Upper lobe of left lung (tissue), 4 donors: ENCODE measurements around the gene IQCB1.

Experiments
- CTCF ChIP-seq, 6 experiments: fragments of 450-650 bp in 4 of 6; fragments of 200-600 bp in 2 of 6; sonication (generic) in 2 of 6; IDR thresholded peaks; one replicate each; pipeline ENCODE4 v1.5.1; 2016 to 2019; ENCODE audit warnings: antibody characterized with exemption in 6 of 6
- EP300 ChIP-seq, 4 donors: sonication (generic); formaldehyde crosslinking; IDR thresholded peaks; one replicate each; pipeline ENCODE4 v1.5.1; 2017; ENCODE audit warnings: antibody characterized with exemption in 4 of 4, control low read depth in 2 of 4
- POLR2A ChIP-seq, 4 donors: fragments of 450-650 bp; IDR thresholded peaks; one replicate each; pipeline ENCODE4 v1.5.1; 2016 to 2017; ENCODE audit warnings: antibody characterized with exemption in 4 of 4, mild to moderate bottlenecking in 2 of 4
- POLR2AphosphoS5 ChIP-seq, 2 donors: sonication (generic); formaldehyde crosslinking; IDR thresholded peaks; one replicate each; pipeline ENCODE4 v1.5.1; 2017; ENCODE audit warnings: antibody characterized with exemption in 2 of 2

GRCh38 chr3:121796970-121797369, 37.9 kb downstream of the IQCB1 start:
- no peak for TF ChIP-seq CTCF (IDR thresholded peaks at IDR 0.05)
- no peak for TF ChIP-seq EP300 (IDR thresholded peaks at IDR 0.05)
- no peak for TF ChIP-seq POLR2A (IDR thresholded peaks at IDR 0.05)
- TF ChIP-seq POLR2AphosphoS5 (IDR thresholded peaks at IDR 0.05): no peak
